Mucosa of descending colon (tissue), 3 donors: ENCODE results near the gene ATG9B. TPM values are rescaled to one million over a fixed set of nuclear protein-coding genes. Genes with fewer than 3 reads are reported as not detected.
A peak's percentile ranks its signal among the peaks of the same experiment; 100 is the strongest.

Experiments
- ATAC-seq: fragments of 200-7000 bp; cut with Tn5 transposase; one replicate; pipeline ENCODE4 v1.9.1; 2020; ENCODE audit warnings: mild to moderate bottlenecking, moderate library complexity
- DNase-seq, 3 donors: peaks; one replicate each; pipeline ENCODE4 v3.0.0-alpha.2; 2020
- H3K36me3 ChIP-seq: fragments of 200-600 bp; one replicate; pipeline ENCODE4 v1.8.0; 2021; ENCODE audit warnings: low read depth, mild to moderate bottlenecking
- H3K4me1 ChIP-seq: fragments of 200-600 bp; one replicate; pipeline ENCODE4 v1.8.0; 2021; ENCODE audit warnings: low read depth, mild to moderate bottlenecking
- H3K4me3 ChIP-seq: fragments of 200-600 bp; one replicate; pipeline ENCODE4 v1.8.0; 2021; ENCODE audit warnings: mild to moderate bottlenecking
- H3K9me3 ChIP-seq: fragments of 200-600 bp; one replicate; pipeline ENCODE4 v1.8.0; 2021; ENCODE audit warnings: mild to moderate bottlenecking
- CTCF ChIP-seq: fragments of 200-600 bp; IDR thresholded peaks from one replicate; pipeline ENCODE4 v1.8.0; 2022; ENCODE audit warnings: antibody characterized with exemption, mild to moderate bottlenecking
- intact Hi-C, 2 donors: fragments of 100-400 bp; cut with DNase I in 1 of 2; cut with micrococcal nuclease in 1 of 2; formaldehyde crosslinking; loops; one replicate each; pipeline versions ENCODE4 v1.11.0 to v1.11.1; 2022; cut with DNase I, micrococcal nuclease
- total RNA-seq, 3 donors: library from RNA; stranded (reverse); fragmentation: NEBNext Ultra II Directional in 2 of 3; extraction: Animal tissue kit (Norgen Biotek cat#: 25700) in 2 of 3; gene quantifications; one replicate each; pipeline versions ENCODE4 v1.2.1 to v1.2.4, GENCODE V29; 2021 to 2023
- donor health status: DM: no; HTN: no; CAD: no; lungs with moderate emphysema.
- donor health status: DM: no; HTN: no; CAD: no.
- donor health status: DM: no; HTN: yes; CAD: no.

Gene ATG9B
- total RNA-seq, 3 donors from 2014 or later, result 0.09 to 0.90 (median 0.89) TPM

GRCh38 chr7:151010307-151011096, 13.8 kb downstream of the ATG9B start:
- H3K36me3 ChIP-seq, result no peaks in the 10 kb centered on the region
- TF ChIP-seq CTCF, result no peak
- peaks cover 10% of the 10 kb centered on the region for H3K4me1 ChIP-seq
- no peak overlapping the region for H3K4me3 ChIP-seq
- intact Hi-C loops, result no loop called here
- H3K9me3 ChIP-seq, result no peaks in the 10 kb centered on the region
- ATAC-seq (no peak), DNase-seq (no peak)

- ATAC-seq (no peak), DNase-seq (no peak)
- H3K36me3 ChIP-seq, result no peaks in the 10 kb centered on the region
- no peaks in the 10 kb centered on the region for H3K9me3 ChIP-seq
- intact Hi-C loops, result no loop called here
- H3K4me3 ChIP-seq, result no peak overlapping the region
- H3K4me1 ChIP-seq, result peaks cover 10% of the 10 kb centered on the region
- TF ChIP-seq CTCF, result no peak
Measured at GRCh38 chr7:151010037-151010306, 14.3 kb downstream of the ATG9B start.

GRCh38 chr7:151009327-151010036, 14.8 kb downstream of the ATG9B start:
- H3K4me3 ChIP-seq, result no peak overlapping the region
- peaks cover 10% of the 10 kb centered on the region for H3K4me1 ChIP-seq
- no peak for TF ChIP-seq CTCF
- intact Hi-C loops, result no loop called here
- ATAC-seq (no peak), DNase-seq (no peak)
- no peaks in the 10 kb centered on the region for H3K36me3 ChIP-seq
- H3K9me3 ChIP-seq, result no peaks in the 10 kb centered on the region

- peak; percentile 62 for TF ChIP-seq CTCF
- ATAC-seq (peak; percentile 74), DNase-seq (peak; percentile 53 to 86 (median 81))
- Histone ChIP-seq H3K9me3 (no peaks in the 10 kb centered on the region), H3K4me1 (peaks cover 10% of the 10 kb centered on the region), H3K4me3 (no peak overlapping the region), H3K36me3 (no peaks in the 10 kb centered on the region)
- intact Hi-C loops, result no loop called here
Measured at GRCh38 chr7:151008511-151009323, 15.6 kb downstream of the ATG9B start.

- DNase-seq (no peak), ATAC-seq (peak; percentile 11)
- no peaks in the 10 kb centered on the region for H3K36me3 ChIP-seq
- no peak overlapping the region for H3K4me3 ChIP-seq
- intact Hi-C loops, result no loop called here
- peaks cover 10% of the 10 kb centered on the region for H3K4me1 ChIP-seq
- TF ChIP-seq CTCF, result no peak
- no peaks in the 10 kb centered on the region for H3K9me3 ChIP-seq
Measured at GRCh38 chr7:151008143-151008510, 16.2 kb downstream of the ATG9B start.
